Measurements from ENCODE around the gene ZDHHC23.

DNA sequence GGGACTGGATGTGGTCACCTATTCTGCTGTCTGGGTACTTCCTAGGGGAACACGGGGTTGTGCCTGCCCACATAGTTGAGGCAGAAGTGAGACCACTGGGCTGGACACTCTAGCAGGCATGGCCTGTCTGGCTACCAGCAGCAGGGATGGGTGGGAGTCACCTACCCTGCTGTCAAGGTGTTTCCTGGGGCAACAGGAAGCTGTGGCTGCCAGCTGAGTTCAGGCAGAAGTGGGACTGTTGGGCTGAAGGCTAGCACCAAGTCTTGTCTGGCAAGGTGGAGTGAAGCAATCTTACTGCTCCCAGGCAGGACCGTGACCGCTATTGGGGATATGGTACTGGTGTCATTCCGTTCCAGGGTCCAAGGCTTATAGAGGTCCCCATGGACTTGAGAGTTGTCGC is 20.3 kb upstream of the ZDHHC23 start:
- TF ChIP-seq CTCF (IDR thresholded peaks at IDR 0.05; ENCODE audit: poor library complexity) (no peak), EZH2 (IDR thresholded peaks at IDR 0.05; ENCODE audit: borderline replicate concordance) (no peak), EZH2phosphoT487 (IDR thresholded peaks at IDR 0.05; ENCODE audit: low read depth, severe bottlenecking, unreplicated experiment) (no peak)

Measured in hepatocyte (in vitro differentiated cells).